Measurements from ENCODE around the gene GPR173.

Gene GPR173

GRCh38 chrX:53028678-53029077, 19.9 kb upstream of the GPR173 start:
- no peak overlapping the region for H3K9ac ChIP-seq (ENCODE audit: low read depth, low read length)
- no peaks in the 10 kb centered on the region for H3K36me3 ChIP-seq (ENCODE audit: control insufficient read depth, insufficient read depth, low read length)
- no peaks in the 10 kb centered on the region for H3K27me3 ChIP-seq (ENCODE audit: control insufficient read depth, insufficient read depth, low read length)
- H3K9me3 ChIP-seq (ENCODE audit: control insufficient read depth, insufficient read depth, low read length) = peaks cover 27% of the 10 kb centered on the region
- H3K4me1 ChIP-seq (ENCODE audit: control insufficient read depth, insufficient read depth, low read length) = peaks cover 3% of the 10 kb centered on the region; the same call in 1 of the 2 replicates
- no peak overlapping the region for H3K4me3 ChIP-seq (ENCODE audit: low read depth, low read length)
- no peak overlapping the region for H3K27ac ChIP-seq (ENCODE audit: low read depth, low read length)

- H3K4me3 ChIP-seq (ENCODE audit: low read depth, low read length) = no peak overlapping the region
- H3K36me3 ChIP-seq (ENCODE audit: control insufficient read depth, insufficient read depth, low read length) = no peaks in the 10 kb centered on the region
- peaks cover 23% of the 10 kb centered on the region for H3K9me3 ChIP-seq (ENCODE audit: control insufficient read depth, insufficient read depth, low read length)
These were observed 17.2 kb upstream of the GPR173 start for GRCh38 chrX:53031380-53031779.

GRCh38 chrX:53036149-53036548, 12.4 kb upstream of the GPR173 start:
- Histone ChIP-seq H3K4me1 (ENCODE audit: control insufficient read depth, insufficient read depth, low read length) (peaks cover 3% of the 10 kb centered on the region; the same call in 1 of the 2 replicates), H3K9me3 (ENCODE audit: control insufficient read depth, insufficient read depth, low read length) (peaks cover 18% of the 10 kb centered on the region), H3K9ac (ENCODE audit: low read depth, low read length) (no peak overlapping the region), H3K27ac (ENCODE audit: low read depth, low read length) (no peak overlapping the region), H3K4me3 (ENCODE audit: low read depth, low read length) (no peak overlapping the region), H3K36me3 (ENCODE audit: control insufficient read depth, insufficient read depth, low read length) (no peaks in the 10 kb centered on the region), H3K27me3 (ENCODE audit: control insufficient read depth, insufficient read depth, low read length) (no peaks in the 10 kb centered on the region)

More at GRCh38 chrX:53031380-53031779, 17.2 kb upstream of the GPR173 start:
- H3K27ac ChIP-seq (ENCODE audit: low read depth, low read length) = no peak overlapping the region
- H3K27me3 ChIP-seq (ENCODE audit: control insufficient read depth, insufficient read depth, low read length) = no peaks in the 10 kb centered on the region
- H3K4me1 ChIP-seq (ENCODE audit: control insufficient read depth, insufficient read depth, low read length) = peaks cover 3% of the 10 kb centered on the region; the same call in 1 of the 2 replicates
- H3K9ac ChIP-seq (ENCODE audit: low read depth, low read length) = no peak overlapping the region

- Histone ChIP-seq H3K27me3 (ENCODE audit: control insufficient read depth, insufficient read depth, low read length) (no peaks in the 10 kb centered on the region), H3K27ac (ENCODE audit: low read depth, low read length) (no peak overlapping the region), H3K4me3 (ENCODE audit: low read depth, low read length) (no peak overlapping the region), H3K9ac (ENCODE audit: low read depth, low read length) (no peak overlapping the region), H3K4me1 (ENCODE audit: control insufficient read depth, insufficient read depth, low read length) (no peaks in the 10 kb centered on the region), H3K36me3 (ENCODE audit: control insufficient read depth, insufficient read depth, low read length) (no peaks in the 10 kb centered on the region), H3K9me3 (ENCODE audit: control insufficient read depth, insufficient read depth, low read length) (peaks cover 22% of the 10 kb centered on the region)
These were observed 9.4 kb upstream of the GPR173 start for GRCh38 chrX:53039236-53039635.

- Histone ChIP-seq H3K36me3 (ENCODE audit: control insufficient read depth, insufficient read depth, low read length) (no peaks in the 10 kb centered on the region), H3K27me3 (ENCODE audit: control insufficient read depth, insufficient read depth, low read length) (no peaks in the 10 kb centered on the region), H3K9ac (ENCODE audit: low read depth, low read length) (no peak overlapping the region), H3K27ac (ENCODE audit: low read depth, low read length) (no peak overlapping the region), H3K4me1 (ENCODE audit: control insufficient read depth, insufficient read depth, low read length) (peaks cover 3% of the 10 kb centered on the region; the same call in 1 of the 2 replicates), H3K4me3 (ENCODE audit: low read depth, low read length) (no peak overlapping the region), H3K9me3 (ENCODE audit: control insufficient read depth, insufficient read depth, low read length) (peaks cover 13% of the 10 kb centered on the region)
These were observed 3.6 kb upstream of the GPR173 start for GRCh38 chrX:53044995-53045394.

GRCh38 chrX:53047228-53047627, 1.4 kb upstream of the GPR173 start:
- Histone ChIP-seq H3K4me1 (ENCODE audit: control insufficient read depth, insufficient read depth, low read length) (peaks cover 3% of the 10 kb centered on the region; the same call in 1 of the 2 replicates), H3K36me3 (ENCODE audit: control insufficient read depth, insufficient read depth, low read length) (no peaks in the 10 kb centered on the region), H3K9me3 (ENCODE audit: control insufficient read depth, insufficient read depth, low read length) (peaks cover 20% of the 10 kb centered on the region), H3K27me3 (ENCODE audit: control insufficient read depth, insufficient read depth, low read length) (no peaks in the 10 kb centered on the region), H3K27ac (ENCODE audit: low read depth, low read length) (no peak overlapping the region), H3K9ac (ENCODE audit: low read depth, low read length) (no peak overlapping the region), H3K4me3 (ENCODE audit: low read depth, low read length) (no peak overlapping the region)

GRCh38 chrX:53049127-53049517, 533 bp downstream of the GPR173 start:
- H3K27me3 ChIP-seq (ENCODE audit: control insufficient read depth, insufficient read depth, low read length) = no peaks in the 10 kb centered on the region
- H3K36me3 ChIP-seq (ENCODE audit: control insufficient read depth, insufficient read depth, low read length) = no peaks in the 10 kb centered on the region
- H3K4me3 ChIP-seq (ENCODE audit: low read depth, low read length) = peak overlapping the region; percentile 74
- no peak overlapping the region for H3K27ac ChIP-seq (ENCODE audit: low read depth, low read length)
- peaks cover 3% of the 10 kb centered on the region; the same call in 1 of the 2 replicates for H3K4me1 ChIP-seq (ENCODE audit: control insufficient read depth, insufficient read depth, low read length)
- H3K9ac ChIP-seq (ENCODE audit: low read depth, low read length) = no peak overlapping the region
- H3K9me3 ChIP-seq (ENCODE audit: control insufficient read depth, insufficient read depth, low read length) = peaks cover 27% of the 10 kb centered on the region

- H3K36me3 ChIP-seq (ENCODE audit: control insufficient read depth, insufficient read depth, low read length) = no peaks in the 10 kb centered on the region
- no peak overlapping the region for H3K27ac ChIP-seq (ENCODE audit: low read depth, low read length)
- peaks cover 35% of the 10 kb centered on the region for H3K9me3 ChIP-seq (ENCODE audit: control insufficient read depth, insufficient read depth, low read length)
- H3K4me1 ChIP-seq (ENCODE audit: control insufficient read depth, insufficient read depth, low read length) = peaks cover 3% of the 10 kb centered on the region; the same call in 1 of the 2 replicates
- no peak overlapping the region for H3K9ac ChIP-seq (ENCODE audit: low read depth, low read length)
- no peaks in the 10 kb centered on the region for H3K27me3 ChIP-seq (ENCODE audit: control insufficient read depth, insufficient read depth, low read length)
- no peak overlapping the region for H3K4me3 ChIP-seq (ENCODE audit: low read depth, low read length)
These were observed 2.3 kb downstream of the GPR173 start for GRCh38 chrX:53050841-53051240.

- H3K36me3 ChIP-seq (ENCODE audit: control insufficient read depth, insufficient read depth, low read length) = no peaks in the 10 kb centered on the region
- no peak overlapping the region for H3K4me3 ChIP-seq (ENCODE audit: low read depth, low read length)
- peaks cover 42% of the 10 kb centered on the region for H3K9me3 ChIP-seq (ENCODE audit: control insufficient read depth, insufficient read depth, low read length)
- H3K9ac ChIP-seq (ENCODE audit: low read depth, low read length) = no peak overlapping the region
- H3K4me1 ChIP-seq (ENCODE audit: control insufficient read depth, insufficient read depth, low read length) = no peaks in the 10 kb centered on the region
- H3K27ac ChIP-seq (ENCODE audit: low read depth, low read length) = no peak overlapping the region
- H3K27me3 ChIP-seq (ENCODE audit: control insufficient read depth, insufficient read depth, low read length) = no peaks in the 10 kb centered on the region
These were observed 6.8 kb downstream of the GPR173 start for GRCh38 chrX:53055244-53055849.

GRCh38 chrX:53056292-53056691, 7.7 kb downstream of the GPR173 start:
- Histone ChIP-seq H3K4me1 (ENCODE audit: control insufficient read depth, insufficient read depth, low read length) (no peaks in the 10 kb centered on the region), H3K27me3 (ENCODE audit: control insufficient read depth, insufficient read depth, low read length) (no peaks in the 10 kb centered on the region), H3K27ac (ENCODE audit: low read depth, low read length) (no peak overlapping the region), H3K9me3 (ENCODE audit: control insufficient read depth, insufficient read depth, low read length) (peaks cover 36% of the 10 kb centered on the region), H3K9ac (ENCODE audit: low read depth, low read length) (no peak overlapping the region), H3K36me3 (ENCODE audit: control insufficient read depth, insufficient read depth, low read length) (no peaks in the 10 kb centered on the region), H3K4me3 (ENCODE audit: low read depth, low read length) (no peak overlapping the region)

- Histone ChIP-seq H3K4me3 (ENCODE audit: low read depth, low read length) (no peak overlapping the region), H3K27me3 (ENCODE audit: control insufficient read depth, insufficient read depth, low read length) (no peaks in the 10 kb centered on the region), H3K36me3 (ENCODE audit: control insufficient read depth, insufficient read depth, low read length) (peaks cover 3% of the 10 kb centered on the region; the same call in 1 of the 2 replicates), H3K9ac (ENCODE audit: low read depth, low read length) (no peak overlapping the region), H3K27ac (ENCODE audit: low read depth, low read length) (no peak overlapping the region), H3K4me1 (ENCODE audit: control insufficient read depth, insufficient read depth, low read length) (no peaks in the 10 kb centered on the region), H3K9me3 (ENCODE audit: control insufficient read depth, insufficient read depth, low read length) (peaks cover 18% of the 10 kb centered on the region)
These were observed 16.5 kb downstream of the GPR173 start for GRCh38 chrX:53065104-53065503.

Data from HUES48 (cell line).